22Rv1 (cell line): Measurements from ENCODE around the gene ARHGAP40.

Experiments
- ZFX ChIP-seq: fragments of 450-650 bp; IDR thresholded peaks from 2 replicates; pipeline ENCODE4 v1.6.1; 2017; ENCODE audit warnings: antibody characterized with exemption, borderline replicate concordance
- TF ChIP-seq, protein P1 (sequence below): fragments of 450-650 bp; IDR thresholded peaks from 2 replicates; pipeline ENCODE4 v1.5.1; 2017; ENCODE audit warnings: mild to moderate bottlenecking

DNA sequence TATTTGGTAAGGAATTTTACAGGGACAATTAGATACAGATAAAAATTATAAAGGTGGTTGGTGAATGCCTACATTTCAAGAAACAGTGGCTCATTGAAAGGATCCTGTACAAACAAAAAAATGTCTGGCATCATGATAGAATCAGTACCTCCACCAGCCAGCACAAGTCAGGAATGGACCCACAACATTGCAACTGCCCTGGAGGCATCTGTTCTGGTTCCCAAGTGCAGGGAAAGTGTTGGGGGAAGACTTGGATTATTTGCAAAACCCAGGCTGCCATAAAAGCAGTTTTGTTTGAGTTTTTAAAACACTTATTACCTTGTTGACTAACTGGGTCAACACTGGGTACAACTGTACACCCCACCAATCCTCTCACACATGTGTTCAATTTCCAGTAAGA is 24.3 kb downstream of the ARHGAP40 start:
- TF ChIP-seq, protein P1, sequence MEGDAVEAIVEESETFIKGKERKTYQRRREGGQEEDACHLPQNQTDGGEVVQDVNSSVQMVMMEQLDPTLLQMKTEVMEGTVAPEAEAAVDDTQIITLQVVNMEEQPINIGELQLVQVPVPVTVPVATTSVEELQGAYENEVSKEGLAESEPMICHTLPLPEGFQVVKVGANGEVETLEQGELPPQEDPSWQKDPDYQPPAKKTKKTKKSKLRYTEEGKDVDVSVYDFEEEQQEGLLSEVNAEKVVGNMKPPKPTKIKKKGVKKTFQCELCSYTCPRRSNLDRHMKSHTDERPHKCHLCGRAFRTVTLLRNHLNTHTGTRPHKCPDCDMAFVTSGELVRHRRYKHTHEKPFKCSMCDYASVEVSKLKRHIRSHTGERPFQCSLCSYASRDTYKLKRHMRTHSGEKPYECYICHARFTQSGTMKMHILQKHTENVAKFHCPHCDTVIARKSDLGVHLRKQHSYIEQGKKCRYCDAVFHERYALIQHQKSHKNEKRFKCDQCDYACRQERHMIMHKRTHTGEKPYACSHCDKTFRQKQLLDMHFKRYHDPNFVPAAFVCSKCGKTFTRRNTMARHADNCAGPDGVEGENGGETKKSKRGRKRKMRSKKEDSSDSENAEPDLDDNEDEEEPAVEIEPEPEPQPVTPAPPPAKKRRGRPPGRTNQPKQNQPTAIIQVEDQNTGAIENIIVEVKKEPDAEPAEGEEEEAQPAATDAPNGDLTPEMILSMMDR: no peak
- no peak for TF ChIP-seq ZFX
